ENCODE results near the gene FMN2. TPM values are rescaled to one million over a fixed set of nuclear protein-coding genes. Genes with fewer than 3 reads are reported as not detected.

FMN2 gene
- total RNA-seq, 1 donor from 2014 or later = 4.3 TPM

DNA sequence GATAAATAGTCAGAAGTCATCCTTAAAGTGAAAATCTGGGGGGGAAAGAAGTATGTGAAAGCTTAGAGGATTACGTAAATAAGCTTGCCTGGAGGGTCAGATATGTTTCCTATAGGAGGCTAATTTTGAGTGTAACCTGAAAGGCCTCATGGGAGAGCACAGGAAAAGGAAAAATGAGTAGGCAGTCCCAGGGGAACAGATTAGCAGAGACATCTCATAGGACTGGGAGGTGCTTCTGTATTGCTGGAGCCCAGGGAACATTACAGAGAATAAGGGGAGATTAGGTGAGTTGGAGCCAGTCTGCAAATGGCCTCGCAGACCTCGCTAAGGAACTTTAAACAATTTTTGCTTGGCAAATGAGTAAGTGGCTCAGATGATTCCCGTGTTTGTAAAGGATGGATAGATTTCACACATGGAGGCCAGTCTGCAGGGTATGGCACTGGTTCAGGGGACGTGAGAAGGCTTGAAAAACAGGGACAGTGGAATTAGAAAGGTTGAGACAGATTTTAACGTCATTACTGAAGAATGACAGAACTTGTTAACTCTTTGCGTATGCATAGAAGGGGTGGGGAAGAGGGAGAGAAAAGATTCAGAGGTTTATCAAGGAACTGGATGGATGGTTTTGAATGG, 371.2 kb downstream of the FMN2 start:
- TF ChIP-seq, protein P1, sequence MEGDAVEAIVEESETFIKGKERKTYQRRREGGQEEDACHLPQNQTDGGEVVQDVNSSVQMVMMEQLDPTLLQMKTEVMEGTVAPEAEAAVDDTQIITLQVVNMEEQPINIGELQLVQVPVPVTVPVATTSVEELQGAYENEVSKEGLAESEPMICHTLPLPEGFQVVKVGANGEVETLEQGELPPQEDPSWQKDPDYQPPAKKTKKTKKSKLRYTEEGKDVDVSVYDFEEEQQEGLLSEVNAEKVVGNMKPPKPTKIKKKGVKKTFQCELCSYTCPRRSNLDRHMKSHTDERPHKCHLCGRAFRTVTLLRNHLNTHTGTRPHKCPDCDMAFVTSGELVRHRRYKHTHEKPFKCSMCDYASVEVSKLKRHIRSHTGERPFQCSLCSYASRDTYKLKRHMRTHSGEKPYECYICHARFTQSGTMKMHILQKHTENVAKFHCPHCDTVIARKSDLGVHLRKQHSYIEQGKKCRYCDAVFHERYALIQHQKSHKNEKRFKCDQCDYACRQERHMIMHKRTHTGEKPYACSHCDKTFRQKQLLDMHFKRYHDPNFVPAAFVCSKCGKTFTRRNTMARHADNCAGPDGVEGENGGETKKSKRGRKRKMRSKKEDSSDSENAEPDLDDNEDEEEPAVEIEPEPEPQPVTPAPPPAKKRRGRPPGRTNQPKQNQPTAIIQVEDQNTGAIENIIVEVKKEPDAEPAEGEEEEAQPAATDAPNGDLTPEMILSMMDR (conservative IDR thresholded peaks at IDR 0.05) = no peak
- Mint-ChIP-seq H3K9me3 (peaks cover 7% of the 10 kb centered on the region), H3K4me3 (no peak overlapping the region), H3K36me3 (no peaks in the 10 kb centered on the region), H3K27ac (no peak overlapping the region), H3K27me3 (peaks cover 3% of the 10 kb centered on the region), H3K4me1 (ENCODE audit: unreplicated experiment) (peaks cover 34% of the 10 kb centered on the region)
- DNase-seq (ENCODE audit: extremely low spot score, unreplicated experiment) = no peak

DNA sequence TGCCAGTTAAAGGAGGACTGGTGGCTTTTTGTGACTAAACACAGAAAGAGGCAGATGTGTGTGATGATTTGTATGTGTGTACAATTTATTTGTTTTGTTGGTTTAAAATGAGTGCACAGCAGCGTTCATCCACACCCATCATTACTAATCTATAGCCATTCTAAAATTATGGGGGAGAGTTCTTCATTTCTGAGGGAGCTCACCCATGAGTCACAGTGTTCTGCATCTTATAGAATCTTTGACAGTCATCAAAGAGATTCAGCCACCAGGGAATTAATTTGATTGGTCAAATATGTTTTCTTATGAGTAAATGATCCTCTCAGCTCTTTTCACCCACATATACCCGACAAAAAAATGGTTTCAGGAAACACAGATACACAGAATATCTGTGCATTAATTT, 372.4 kb downstream of the FMN2 start:
- no peak for DNase-seq (ENCODE audit: extremely low spot score, unreplicated experiment)
- TF ChIP-seq, protein P1 (conservative IDR thresholded peaks at IDR 0.05) = no peak
- Mint-ChIP-seq H3K9me3 (peaks cover 7% of the 10 kb centered on the region), H3K27ac (no peak overlapping the region), H3K27me3 (peaks cover 3% of the 10 kb centered on the region), H3K4me3 (no peak overlapping the region), H3K36me3 (no peaks in the 10 kb centered on the region), H3K4me1 (ENCODE audit: unreplicated experiment) (peaks cover 34% of the 10 kb centered on the region)

DNA sequence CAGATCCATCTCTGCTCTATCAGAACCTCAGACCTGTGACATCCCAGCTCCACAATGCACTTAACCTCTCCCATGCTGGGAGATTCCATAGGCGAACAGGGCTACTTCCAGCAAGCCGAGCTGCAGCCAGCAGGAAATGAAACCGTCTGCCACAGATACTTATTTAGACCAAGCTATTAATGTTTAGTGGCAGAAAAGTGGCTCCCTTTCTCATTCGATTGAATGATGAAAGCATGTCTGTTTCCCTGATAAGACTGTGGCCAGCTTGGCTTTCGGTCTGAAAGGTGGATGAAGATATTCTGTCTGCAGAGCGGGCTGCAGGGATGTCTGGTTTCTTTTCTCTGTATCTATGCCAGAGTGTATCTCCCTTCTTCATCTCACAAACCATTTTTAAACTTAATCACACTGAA, 373.9 kb downstream of the FMN2 start:
- DNase-seq (ENCODE audit: extremely low spot score, unreplicated experiment) = no peak
- TF ChIP-seq, protein P1 (conservative IDR thresholded peaks at IDR 0.05) = no peak
- peaks cover 7% of the 10 kb centered on the region for H3K9me3 Mint-ChIP-seq
- no peaks in the 10 kb centered on the region for H3K36me3 Mint-ChIP-seq
- no peak overlapping the region for H3K27ac Mint-ChIP-seq
- peak overlapping the region; percentile 22 for H3K4me3 Mint-ChIP-seq
- H3K27me3 Mint-ChIP-seq = peaks cover 3% of the 10 kb centered on the region
- peaks cover 34% of the 10 kb centered on the region for H3K4me1 Mint-ChIP-seq (ENCODE audit: unreplicated experiment)

DNA sequence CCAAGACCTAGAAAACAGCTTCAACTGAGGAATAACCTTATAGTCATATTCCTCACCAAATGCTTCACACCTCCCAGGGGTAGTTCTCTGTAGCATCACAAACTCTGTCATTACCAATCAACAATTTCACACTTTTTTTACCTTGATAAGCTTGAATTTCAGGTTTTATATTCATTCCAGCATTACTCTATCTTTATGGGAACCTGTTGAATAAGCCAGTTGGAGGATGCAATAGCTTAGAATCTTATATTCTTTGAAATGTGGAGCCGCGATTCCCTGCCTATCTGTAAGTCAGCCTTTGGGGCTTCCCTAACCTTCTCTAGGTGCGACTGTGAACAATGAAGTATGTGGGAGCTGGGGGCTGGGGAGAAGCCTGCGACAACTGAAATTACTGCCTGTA, 374.8 kb downstream of the FMN2 start:
- Mint-ChIP-seq H3K4me3 (no peak overlapping the region), H3K27ac (no peak overlapping the region), H3K27me3 (peaks cover 3% of the 10 kb centered on the region), H3K9me3 (peaks cover 7% of the 10 kb centered on the region), H3K4me1 (ENCODE audit: unreplicated experiment) (peaks cover 34% of the 10 kb centered on the region), H3K36me3 (no peaks in the 10 kb centered on the region)
- DNase-seq (ENCODE audit: extremely low spot score, unreplicated experiment) = no peak
- TF ChIP-seq, protein P1 (conservative IDR thresholded peaks at IDR 0.05) = no peak

DNA sequence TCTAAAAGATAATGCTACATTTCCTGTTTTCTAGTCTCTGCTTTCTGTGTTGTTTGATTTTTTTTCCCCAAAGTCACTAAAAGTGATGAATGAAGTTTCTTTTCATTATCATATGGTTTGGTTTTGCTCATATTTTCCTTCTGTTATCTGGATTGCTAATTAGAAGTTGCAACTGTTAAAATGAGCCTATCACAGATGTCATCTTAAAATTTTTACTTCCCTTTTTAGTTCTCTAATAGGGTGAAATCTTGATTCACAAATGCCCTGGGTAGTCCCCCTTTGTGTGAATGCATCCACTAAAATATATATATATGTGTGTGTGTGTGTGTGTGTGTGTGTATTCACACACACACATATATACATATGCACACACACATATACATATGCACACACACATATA, 376.2 kb downstream of the FMN2 start:
- TF ChIP-seq, protein P1 (conservative IDR thresholded peaks at IDR 0.05) = no peak
- Mint-ChIP-seq H3K4me3 (no peak overlapping the region), H3K9me3 (peaks cover 3% of the 10 kb centered on the region), H3K27me3 (no peaks in the 10 kb centered on the region), H3K27ac (no peak overlapping the region), H3K36me3 (no peaks in the 10 kb centered on the region), H3K4me1 (ENCODE audit: unreplicated experiment) (peaks cover 29% of the 10 kb centered on the region)
- no peak for DNase-seq (ENCODE audit: extremely low spot score, unreplicated experiment)

All from type B pancreatic cell (in vitro differentiated cells).